GM21515 (cell line): ENCODE measurements around the gene DCC.

Source experiments
- ATAC-seq: cut with Tn5 transposase; IDR thresholded peaks from one replicate; pipeline ENCODE4 v1.9.1; 2021; ENCODE audit not compliant: unreplicated experiment

DCC gene

DNA sequence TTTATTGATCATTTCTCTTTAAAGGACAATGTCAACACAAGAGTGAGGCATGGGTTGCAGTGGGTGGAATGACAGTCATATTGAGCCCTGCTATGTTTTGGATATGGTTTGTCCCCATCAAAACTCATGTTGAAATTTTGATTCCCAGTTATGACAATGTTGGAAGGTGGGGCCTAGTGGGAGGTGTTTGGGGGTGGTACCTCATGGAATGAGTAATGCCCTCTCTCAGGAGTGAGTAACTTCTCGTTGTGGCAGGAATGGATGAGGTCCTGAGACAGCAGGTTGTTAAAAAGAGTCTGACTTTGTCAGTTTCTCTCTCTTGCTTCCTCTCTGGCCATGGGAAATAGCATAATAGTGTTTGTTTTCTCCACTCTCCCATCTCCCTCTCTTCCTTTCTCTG is 345.3 kb downstream of the DCC start:
- ATAC-seq, result no peak

DNA sequence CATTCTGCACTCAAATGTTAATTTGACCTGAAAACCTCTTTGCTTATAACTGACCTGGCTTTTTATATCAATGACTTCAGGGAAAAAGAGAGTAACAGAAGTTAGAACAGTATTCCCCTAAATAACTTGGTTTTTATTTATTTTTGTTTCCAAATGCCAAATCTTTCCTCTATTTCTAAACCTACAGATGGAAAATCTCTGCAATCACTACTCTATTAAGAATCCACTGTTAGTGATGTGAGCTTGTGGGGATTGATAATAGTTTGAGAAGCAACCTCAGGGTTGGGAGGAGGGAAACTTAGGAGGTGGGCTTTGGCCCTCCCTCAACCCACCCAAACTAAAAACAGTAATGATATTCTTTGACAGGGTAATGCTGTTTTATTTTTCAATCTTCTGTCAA is 351.8 kb downstream of the DCC start:
- ATAC-seq, result no peak

- ATAC-seq, result no peak
Measured at GRCh38 chr18:52694804-52695203, 354.8 kb downstream of the DCC start.

DNA sequence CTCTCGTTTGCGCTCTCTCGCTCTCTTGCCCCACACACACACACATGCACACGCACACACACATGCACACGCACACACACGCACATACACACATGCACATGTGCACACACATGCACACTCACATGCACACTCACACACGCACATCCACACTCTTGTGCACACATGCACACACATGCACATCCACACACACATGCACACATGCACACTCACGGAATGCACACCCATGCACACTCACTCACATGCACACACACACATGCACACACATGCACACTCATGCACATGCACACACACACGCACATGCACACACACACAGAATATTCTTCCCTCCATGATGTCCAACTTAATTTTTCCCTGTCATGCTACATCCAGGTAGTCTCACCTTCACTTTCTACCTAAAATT is 360.1 kb downstream of the DCC start:
- no peak for ATAC-seq

- no peak for ATAC-seq
Measured at GRCh38 chr18:52700816-52701215, 360.8 kb downstream of the DCC start.

GRCh38 chr18:52701219-52701935 is 361.4 kb downstream of the DCC start:
- ATAC-seq, result no peak

DNA sequence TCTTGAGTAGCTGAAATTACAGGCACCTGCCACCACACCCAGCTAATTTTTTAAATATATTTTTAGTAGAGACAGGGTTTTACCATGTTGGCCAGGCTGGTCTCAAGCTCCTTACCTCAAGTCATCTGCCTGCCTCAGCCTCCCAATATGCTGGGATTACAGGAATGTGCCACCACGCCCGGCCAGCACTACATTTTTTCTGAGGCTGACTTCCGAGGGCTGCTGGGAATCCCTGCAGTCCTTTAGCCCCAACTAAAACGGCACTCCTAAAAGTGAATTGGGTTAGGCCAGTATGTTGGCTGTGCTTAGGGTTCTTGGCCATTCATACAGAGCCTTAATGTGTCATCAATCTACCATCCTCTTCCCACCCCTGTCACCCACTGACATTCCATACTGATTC is 375.4 kb downstream of the DCC start:
- ATAC-seq, result no peak

GRCh38 chr18:52715991-52716390 is 376.0 kb downstream of the DCC start:
- ATAC-seq, result no peak

- ATAC-seq, result no peak
Measured at GRCh38 chr18:52716973-52717372, 377.0 kb downstream of the DCC start.

DNA sequence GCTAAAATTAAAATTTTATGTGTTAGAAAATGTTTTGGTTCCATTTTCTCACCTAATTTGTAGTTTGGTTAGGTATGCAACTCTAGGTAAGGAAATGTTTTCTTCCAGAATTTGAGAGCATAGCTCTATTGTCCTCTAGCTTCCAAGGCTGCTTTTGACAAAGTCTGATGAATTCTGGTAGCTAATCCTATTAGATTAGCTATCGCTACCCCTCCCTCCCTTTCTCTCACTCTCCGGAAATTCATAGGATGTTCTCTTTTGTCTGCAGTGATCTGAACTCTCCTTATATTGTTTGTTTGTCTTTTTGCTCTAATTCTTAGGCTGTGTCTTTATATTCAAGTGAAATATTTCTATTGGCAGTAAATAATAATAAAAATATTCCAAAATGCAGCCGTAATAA is 382.9 kb downstream of the DCC start:
- ATAC-seq, result no peak

DNA sequence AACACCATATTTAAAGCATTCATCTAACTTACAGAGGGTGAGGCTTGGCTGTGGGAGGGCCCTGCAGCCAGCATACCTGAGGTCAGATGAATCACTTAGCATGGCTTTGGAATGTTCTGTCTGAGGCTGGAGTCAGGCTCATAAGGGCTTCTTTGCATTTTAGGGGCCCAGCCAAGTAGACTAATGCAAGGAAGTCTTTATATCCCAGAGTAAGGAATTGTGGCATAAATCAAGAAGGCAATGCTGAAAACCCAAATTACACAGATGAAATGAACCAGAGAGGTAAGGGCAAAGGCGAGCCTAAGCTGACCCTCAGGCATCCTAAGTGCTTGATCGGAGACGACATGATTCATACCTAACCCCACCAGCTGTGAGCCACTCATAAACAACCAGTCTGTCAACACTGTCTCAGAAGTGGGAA is 383.6 kb downstream of the DCC start:
- no peak for ATAC-seq

DNA sequence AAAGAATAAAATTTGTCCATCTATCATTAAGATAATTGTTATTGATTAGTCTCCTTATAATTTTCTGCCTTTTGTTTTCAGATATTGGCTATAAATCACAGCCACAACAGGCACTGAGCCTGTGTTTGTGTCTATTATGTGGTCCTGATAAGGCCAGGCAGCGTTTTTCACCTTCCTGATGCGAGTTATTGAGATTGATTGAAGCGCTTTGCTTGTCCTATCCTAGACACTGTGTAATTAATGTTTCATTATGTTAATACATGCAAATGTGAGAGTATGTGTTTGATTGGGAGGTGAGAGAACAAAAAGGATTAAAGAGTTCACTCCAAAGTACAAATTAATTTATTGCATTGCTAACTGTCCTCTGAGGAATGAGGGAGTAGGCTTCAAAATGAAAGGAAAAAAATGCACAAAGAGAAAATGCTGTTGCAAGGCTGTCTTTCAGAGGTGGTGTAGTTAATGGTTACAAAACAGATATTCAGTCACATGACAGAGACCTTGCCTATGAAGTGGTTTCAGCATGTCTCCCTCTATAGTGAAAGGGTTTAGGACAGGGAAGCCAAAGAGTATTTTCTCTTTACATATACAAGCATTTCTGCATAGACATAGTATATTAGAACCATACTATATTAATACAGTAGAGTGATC is 391.1 kb downstream of the DCC start:
- no peak for ATAC-seq

DNA sequence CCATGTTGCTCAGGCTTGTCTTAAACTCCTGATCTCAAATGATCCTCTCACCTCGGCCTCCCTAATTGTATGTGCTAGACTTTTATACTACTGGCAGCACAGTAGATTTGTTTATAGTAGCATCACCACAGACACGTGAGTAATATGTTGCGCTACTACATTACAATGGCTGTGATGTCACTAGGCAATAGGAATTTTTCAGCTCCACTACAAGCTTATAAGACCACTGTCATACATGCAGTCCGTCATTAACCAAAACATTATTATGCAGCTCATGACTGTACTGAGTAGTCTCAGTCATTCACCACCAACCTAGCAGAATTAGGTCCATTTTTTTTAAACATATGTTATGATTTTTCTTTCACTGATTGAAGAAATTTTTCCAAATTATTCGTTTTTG is 398.9 kb downstream of the DCC start:
- no peak for ATAC-seq

DNA sequence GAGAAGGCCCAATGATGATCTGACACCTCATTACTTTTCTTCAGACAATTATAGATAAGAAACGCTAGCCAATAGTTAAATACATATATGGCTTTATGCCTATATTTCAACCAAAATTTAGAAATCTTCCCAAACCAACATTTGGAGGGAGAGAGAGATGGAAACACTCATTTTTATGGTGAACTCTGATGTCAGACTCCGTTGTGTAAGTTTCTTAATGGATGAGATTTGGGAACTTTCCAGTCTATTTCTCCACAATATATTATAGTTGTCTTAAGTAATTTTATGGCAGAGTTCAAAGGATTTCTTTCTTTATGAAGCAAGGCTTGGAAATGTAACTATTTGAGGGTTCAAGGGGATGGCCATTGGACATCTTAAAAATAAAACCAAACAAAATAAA is 407.0 kb downstream of the DCC start:
- ATAC-seq, result no peak

DNA sequence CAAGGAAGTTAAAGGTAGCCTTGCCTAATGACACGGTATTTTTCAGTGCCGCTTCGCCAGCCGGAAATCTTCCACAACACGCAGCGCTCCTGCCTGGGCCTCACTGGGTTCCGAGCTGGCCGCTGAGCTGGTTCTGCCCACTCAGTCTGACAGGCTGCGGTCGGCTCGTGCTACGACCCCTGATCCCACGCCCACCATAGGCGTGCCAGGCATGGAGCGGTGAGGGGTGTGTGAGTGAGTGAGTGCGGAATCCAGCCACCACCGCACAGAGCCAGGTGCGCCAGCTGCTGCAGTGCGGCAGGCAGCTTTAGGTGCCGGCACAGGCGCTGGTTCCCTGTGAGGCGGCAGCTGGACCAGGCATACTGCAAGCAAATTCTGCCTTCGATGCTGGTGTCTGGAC is 407.9 kb downstream of the DCC start:
- no peak for ATAC-seq

DNA sequence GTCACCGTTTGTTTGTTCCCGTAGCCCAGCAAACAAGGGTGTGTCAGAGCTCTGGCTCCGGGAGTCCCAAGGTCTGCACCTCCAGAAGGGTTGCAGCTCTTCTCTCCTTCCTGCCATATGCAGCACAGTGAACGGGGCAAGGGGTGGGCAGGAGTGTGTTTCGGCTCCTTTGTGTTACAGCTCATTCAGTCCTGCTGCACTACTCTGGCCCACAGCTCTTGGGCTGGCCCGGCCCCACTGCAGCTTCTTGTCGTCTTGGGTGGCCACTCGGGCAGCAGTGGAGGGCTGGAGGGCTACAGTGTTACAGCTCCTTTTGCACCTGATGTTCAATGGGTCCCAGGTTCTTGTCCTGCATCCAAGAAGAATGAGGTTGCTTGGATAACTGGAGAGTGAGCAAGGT is 408.3 kb downstream of the DCC start:
- ATAC-seq, result no peak

- ATAC-seq, result no peak
Measured at GRCh38 chr18:52749542-52749941, 409.5 kb downstream of the DCC start.

- ATAC-seq, result no peak
Measured at GRCh38 chr18:52750995-52751394, 411.0 kb downstream of the DCC start.

DNA sequence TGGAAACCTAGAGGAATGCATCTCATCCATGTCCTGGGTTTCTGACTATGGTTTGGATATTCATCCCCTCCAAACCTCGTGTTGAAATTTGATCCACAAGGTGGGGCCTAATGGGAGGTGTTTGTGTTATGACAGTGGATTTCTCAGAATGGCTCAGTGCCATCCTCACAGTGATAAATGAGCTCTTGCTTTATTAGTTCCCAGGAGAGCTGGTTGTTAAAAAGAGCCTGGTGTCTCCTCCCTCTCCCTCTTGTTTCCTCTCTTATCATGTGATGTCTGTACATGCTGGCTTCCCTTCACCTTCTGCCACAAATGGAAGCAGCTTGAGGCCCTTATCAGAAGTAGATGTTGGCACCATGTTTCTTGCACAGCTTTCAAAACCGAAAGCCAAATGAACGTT is 424.3 kb downstream of the DCC start:
- ATAC-seq, result no peak

DNA sequence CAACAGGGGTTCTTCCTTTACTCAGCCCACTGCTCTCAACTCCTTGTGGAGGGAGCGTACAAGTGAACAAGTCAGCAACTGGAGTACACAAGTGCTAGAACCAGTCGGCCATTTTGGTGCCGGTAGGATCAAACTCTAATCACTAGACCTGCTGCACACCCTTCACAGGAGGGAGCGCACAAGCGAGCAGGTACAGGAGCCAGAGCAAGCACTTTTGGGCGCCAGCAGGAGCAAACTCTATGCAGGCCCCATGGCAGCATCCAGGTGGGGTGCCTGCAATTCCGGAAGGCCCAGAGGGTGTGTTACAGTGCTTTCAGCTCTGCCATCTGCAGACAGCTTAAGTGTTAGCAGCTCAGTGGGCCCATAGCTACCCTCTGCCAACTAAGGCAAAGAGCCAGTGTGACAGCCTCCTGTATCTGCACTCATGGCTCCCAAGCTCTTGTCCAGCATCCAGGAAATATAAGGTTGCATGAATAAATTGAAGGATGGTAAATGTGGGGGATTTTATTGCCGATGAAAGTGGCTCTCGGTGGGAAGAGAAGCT is 426.1 kb downstream of the DCC start:
- no peak for ATAC-seq

GRCh38 chr18:52781113-52781512 is 441.1 kb downstream of the DCC start:
- ATAC-seq, result no peak

DNA sequence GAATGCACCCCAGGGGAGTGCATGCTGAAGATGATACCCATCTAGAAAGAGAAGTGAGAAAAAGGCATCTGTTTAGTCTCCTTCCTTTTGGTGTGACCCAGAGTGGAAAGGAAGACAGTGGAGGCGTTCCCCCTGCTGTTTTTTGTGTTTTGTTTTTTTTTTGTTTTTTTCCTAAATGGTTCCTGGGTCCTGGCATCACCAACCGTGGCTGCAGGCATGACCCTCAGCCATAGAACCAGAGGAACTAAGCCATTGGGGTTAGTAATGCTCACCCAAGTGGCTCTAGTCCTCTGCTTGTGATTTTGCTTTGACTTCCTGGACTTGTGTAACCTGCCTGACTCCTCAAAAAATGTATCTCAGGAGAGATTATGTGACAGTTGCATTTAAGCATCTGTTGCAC is 451.3 kb downstream of the DCC start:
- ATAC-seq, result no peak

DNA sequence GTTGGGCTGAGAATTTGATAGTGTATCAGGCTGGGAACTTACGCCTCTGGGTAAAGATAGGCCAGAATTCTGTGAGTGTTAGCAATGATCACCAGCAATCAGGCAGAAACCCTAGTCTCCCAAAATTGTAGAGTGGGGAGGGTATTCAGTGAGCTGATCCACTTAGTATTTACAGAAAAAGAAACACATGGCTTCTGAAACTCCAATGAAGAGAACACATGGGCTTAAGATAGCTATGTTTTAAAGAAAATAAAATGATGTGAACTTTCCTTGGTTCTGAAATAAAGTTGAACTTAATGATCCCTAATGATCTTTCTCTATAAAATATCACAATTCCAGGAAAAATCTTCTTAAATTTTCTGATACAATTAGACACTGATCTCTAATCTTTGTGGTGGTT is 472.8 kb downstream of the DCC start:
- ATAC-seq, result no peak
